ENCODE measurements around the gene SP6. TPM values are rescaled to one million over a fixed set of nuclear protein-coding genes. Genes with fewer than 3 reads are reported as not detected.
A peak's percentile ranks its signal among the peaks of the same experiment; 100 is the strongest.

SP6 gene
- total RNA-seq, 2 donors from 2014 or later, result 0.19 to 0.48 TPM

- DNase-seq (ENCODE audit: low spot score), result no peak
- intact Hi-C loops (cut with DNase I), result no loop called here
Measured at GRCh38 chr17:47882695-47883588, 32.0 kb upstream of the SP6 start.

- DNase-seq (ENCODE audit: low spot score), result no peak
- intact Hi-C loops (cut with DNase I), result no loop called here
Measured at GRCh38 chr17:47882247-47882646, 31.3 kb upstream of the SP6 start.

GRCh38 chr17:47879776-47880454 is 29.0 kb upstream of the SP6 start:
- DNase-seq (ENCODE audit: low spot score), result no peak
- intact Hi-C loops (cut with DNase I), result no loop called here

GRCh38 chr17:47879028-47879585 is 28.1 kb upstream of the SP6 start:
- no peak for DNase-seq (ENCODE audit: low spot score)
- intact Hi-C loops (cut with DNase I), result no loop called here

GRCh38 chr17:47878203-47879027 is 27.5 kb upstream of the SP6 start:
- DNase-seq (ENCODE audit: low spot score), result peak; percentile 59
- intact Hi-C loops (cut with DNase I), result no loop called here

- intact Hi-C loops (cut with DNase I), result no loop called here
Measured at GRCh38 chr17:47877368-47878034, 26.5 kb upstream of the SP6 start.

GRCh38 chr17:47875011-47875985 is 24.3 kb upstream of the SP6 start:
- intact Hi-C loops (cut with DNase I), result no loop called here
- DNase-seq (ENCODE audit: low spot score), result no peak

More at GRCh38 chr17:47877368-47878034, 26.5 kb upstream of the SP6 start:
- no peak for DNase-seq (ENCODE audit: low spot score)

GRCh38 chr17:47873200-47874090 is 22.5 kb upstream of the SP6 start:
- intact Hi-C loops (cut with DNase I), result no loop called here
- DNase-seq (ENCODE audit: low spot score), result no peak

- intact Hi-C loops (cut with DNase I), result no loop called here
- no peak for DNase-seq (ENCODE audit: low spot score)
Measured at GRCh38 chr17:47872651-47873161, 21.7 kb upstream of the SP6 start.

GRCh38 chr17:47872019-47872650 is 21.2 kb upstream of the SP6 start:
- no peak for DNase-seq (ENCODE audit: low spot score)
- intact Hi-C loops (cut with DNase I), result no loop called here

GRCh38 chr17:47871048-47871447 is 20.1 kb upstream of the SP6 start:
- no peak for DNase-seq (ENCODE audit: low spot score)
- intact Hi-C loops (cut with DNase I), result no loop called here

GRCh38 chr17:47870056-47870455 is 19.1 kb upstream of the SP6 start:
- intact Hi-C loops (cut with DNase I), result no loop called here
- DNase-seq (ENCODE audit: low spot score), result no peak

GRCh38 chr17:47869114-47869513 is 18.2 kb upstream of the SP6 start:
- intact Hi-C loops (cut with DNase I), result no loop called here
- DNase-seq (ENCODE audit: low spot score), result no peak

- no peak for DNase-seq (ENCODE audit: low spot score)
- intact Hi-C loops (cut with DNase I), result no loop called here
Measured at GRCh38 chr17:47867813-47868533, 17.0 kb upstream of the SP6 start.

- no peak for DNase-seq (ENCODE audit: low spot score)
- intact Hi-C loops (cut with DNase I), result no loop called here
Measured at GRCh38 chr17:47866941-47867340, 16.0 kb upstream of the SP6 start.

- no peak for DNase-seq (ENCODE audit: low spot score)
- intact Hi-C loops (cut with DNase I), result no loop called here
Measured at GRCh38 chr17:47864791-47865216, 13.8 kb upstream of the SP6 start.
